ENCODE data around the gene MAP1LC3B. TPM values are rescaled to one million over a fixed set of nuclear protein-coding genes. Genes with fewer than 3 reads are reported as not detected.
A peak's percentile ranks its signal among the peaks of the same experiment; 100 is the strongest.

MAP1LC3B gene
- polyA plus RNA-seq (ENCODE audit: insufficient read length in 4 of 4) = 10 to 100 TPM; 73.3 to 82.8 (median 78.9) TPM

DNA sequence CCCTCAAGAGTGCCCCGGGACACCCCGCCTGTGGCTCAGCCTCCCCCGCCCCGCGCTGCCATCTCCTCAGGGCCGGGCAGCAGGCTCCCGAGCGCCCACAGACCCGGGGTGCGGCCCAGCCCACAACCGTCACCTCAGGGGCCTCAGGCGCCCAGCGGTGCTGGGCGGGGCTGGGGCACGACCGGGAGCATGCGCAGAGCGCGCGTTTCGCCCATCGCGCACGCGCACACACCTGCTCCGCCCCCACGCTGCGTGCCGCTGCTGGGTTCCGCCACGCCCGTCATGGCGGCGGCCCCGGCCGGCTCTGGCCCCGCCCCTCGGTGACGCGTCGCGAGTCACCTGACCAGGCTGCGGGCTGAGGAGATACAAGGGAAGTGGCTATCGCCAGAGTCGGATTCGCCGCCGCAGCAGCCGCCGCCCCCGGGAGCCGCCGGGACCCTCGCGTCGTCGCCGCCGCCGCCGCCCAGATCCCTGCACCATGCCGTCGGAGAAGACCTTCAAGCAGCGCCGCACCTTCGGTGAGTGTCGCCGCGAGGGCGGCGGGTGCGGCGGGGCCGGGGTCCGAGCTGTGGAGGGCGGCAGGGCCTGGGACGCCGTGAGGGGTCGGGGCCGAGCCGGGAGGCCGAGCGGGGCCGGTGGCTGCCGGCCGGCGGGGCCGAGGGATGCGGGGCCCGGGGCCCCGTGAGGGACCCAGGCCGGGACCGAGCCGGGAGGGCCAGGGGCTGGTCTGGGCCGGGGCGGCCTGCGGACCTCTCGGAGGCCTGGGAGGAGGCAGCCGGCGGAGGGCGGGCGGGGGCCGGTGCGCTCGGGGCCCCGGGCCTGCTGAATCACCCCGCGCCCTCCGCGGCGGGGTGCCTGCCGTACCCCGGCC, at the start of gene MAP1LC3B:
TSS of gene MAP1LC3B (plus strand) at position 387 of the 871 bp plus-strand sequence. CDS start at position 479, 92 bp downstream.
- DNase-seq (ENCODE audit: low read depth in 4 of 4, low spot score in 3 of 4) = peak; percentile 90 to 98 (median 92)

DNA sequence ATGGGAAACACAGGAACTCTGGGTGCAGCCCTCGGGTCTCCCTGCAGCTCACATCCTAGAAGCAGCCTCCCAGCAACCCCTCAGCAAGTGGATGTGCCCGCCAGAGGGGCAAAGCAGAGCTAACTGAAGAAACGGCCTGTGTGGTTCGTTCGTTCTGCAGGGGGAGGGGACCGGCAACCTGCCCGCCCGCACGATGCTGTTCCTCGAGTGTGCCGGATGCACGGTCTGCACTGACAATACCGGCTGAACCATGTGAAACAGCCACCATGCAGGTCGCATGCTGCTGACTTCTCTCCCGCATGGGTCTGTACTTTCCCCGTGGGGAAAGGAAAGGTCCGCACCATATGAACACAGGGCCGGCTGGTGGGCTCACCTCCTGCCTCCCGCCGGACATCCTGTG, 49.6 kb upstream of the MAP1LC3B start:
- no peak for DNase-seq (ENCODE audit: low read depth in 4 of 4, low spot score in 3 of 4)

DNA sequence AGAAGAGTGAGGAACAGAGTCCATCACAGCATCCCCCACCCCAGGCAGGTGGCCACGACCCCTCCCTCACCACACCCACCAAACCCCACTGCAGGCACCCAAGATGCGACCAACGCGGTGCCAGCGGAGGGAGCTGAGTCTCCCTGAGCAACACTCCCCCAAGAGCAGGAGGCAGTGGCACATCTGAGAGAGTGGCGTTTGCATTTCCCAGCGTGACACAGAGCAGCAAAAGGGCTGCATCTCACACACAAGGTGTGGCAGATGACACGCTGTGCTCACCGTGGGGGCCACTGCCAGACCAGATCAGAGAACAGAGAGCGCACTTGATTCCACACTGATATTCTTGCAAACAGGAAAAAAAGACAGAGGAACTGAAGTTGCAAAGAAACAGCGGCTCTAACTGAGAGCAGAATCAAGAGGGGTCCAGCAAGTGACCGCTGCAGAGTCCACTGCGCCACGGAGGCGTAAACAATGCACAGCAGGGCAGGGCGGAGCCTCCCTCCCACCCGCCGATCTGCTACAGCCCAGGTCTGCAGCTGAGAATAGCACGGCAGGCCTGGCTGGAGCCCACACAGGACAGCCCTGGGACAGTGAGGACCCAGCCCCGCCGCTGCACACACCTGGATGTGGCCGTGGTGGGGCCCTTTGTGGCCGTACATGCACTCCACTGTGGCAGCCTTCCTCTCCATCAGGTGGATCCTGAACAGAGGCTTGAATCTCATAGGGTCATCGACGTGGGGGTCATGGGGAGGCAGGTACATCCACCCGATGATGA, 49.0 kb upstream of the MAP1LC3B start:
- no peak for DNase-seq (ENCODE audit: low read depth in 4 of 4, low spot score in 3 of 4)

DNA sequence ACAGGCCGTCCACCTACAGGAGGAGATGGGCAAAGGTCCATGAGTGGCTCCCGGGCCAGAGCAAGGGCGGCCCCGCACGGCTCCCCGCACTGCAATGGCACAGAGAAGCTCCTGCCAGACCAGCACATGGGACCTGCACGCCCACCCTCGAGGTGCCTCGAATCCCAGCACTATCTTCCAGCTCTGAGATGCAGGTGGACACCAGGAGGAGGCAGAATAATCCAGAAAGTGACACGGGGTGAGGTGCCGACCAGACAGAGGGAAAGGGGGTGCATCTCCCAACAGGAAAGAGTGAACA, 48.4 kb upstream of the MAP1LC3B start:
- DNase-seq (ENCODE audit: low read depth in 4 of 4, low spot score in 3 of 4) = no peak

DNA sequence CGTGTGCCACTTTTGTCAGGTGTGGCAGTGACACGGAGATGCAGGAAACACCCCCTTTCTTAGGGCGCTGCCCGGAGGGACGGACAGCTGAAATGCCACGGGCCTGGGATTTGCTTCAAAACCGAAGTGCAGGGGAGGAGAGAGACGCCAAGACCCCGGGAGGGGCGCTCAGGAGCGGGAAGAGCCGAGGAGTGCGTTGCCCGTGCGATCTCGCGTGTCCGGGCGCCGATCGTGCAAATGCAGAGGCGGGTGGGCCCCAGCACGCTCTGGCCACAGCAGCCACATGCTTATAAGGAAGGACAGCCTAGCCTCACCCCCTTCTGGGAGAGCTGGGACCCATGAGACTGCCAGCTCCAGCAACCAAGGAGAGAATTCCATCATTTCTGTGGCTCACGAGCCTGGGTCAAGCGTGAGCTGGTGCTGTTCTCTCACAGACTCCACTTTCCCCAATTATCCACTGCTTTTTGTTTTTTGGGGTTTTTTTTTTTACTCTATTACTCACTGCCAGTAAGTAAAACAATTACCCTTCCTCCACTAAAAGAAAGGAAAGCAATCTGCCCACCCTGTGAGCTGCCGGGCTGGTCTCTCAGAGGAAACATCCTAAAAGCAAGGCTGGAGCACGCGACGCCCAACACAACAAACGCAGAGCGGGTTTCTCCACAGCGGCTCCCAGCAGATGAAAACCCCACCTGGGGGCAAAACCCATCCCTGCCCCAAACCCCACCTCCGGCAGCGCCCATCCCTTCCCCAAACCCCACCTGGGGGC, 47.8 kb upstream of the MAP1LC3B start:
- DNase-seq (ENCODE audit: low read depth in 4 of 4, low spot score in 3 of 4) = no peak

DNA sequence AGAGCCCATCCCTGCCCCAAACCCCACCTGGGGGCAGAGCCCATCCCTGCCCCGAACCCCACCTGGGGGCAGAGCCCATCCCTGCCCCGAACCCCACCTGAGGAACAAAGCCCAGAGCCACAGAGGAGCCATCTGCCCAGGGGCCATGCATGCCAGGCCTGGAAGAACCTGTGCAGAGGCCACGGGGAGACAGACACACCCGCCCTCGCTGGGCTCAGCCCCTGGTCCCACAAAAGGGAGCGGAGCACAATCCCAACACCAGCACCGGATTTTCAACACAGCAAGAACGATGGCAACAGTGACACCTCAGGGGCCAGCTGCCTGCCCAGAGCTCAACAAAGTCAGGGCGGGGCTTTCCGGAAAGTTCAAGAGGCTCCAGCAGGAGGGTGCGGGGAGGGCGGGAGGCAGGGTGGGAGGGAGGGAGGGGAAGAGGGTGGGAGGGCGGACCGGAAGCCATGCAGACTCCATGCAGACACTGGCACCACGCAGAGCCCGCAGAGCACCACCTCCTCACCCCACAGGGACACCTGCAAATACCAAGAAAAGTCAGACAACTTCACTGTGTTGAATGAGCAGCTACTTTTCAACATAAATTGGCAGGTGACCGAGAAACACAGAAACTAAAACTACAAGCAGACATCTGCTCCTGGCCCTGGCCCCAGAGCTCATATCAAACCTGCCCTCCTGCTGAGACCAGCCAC, 47.1 kb upstream of the MAP1LC3B start:
- DNase-seq (ENCODE audit: low read depth in 4 of 4, low spot score in 3 of 4) = no peak

DNA sequence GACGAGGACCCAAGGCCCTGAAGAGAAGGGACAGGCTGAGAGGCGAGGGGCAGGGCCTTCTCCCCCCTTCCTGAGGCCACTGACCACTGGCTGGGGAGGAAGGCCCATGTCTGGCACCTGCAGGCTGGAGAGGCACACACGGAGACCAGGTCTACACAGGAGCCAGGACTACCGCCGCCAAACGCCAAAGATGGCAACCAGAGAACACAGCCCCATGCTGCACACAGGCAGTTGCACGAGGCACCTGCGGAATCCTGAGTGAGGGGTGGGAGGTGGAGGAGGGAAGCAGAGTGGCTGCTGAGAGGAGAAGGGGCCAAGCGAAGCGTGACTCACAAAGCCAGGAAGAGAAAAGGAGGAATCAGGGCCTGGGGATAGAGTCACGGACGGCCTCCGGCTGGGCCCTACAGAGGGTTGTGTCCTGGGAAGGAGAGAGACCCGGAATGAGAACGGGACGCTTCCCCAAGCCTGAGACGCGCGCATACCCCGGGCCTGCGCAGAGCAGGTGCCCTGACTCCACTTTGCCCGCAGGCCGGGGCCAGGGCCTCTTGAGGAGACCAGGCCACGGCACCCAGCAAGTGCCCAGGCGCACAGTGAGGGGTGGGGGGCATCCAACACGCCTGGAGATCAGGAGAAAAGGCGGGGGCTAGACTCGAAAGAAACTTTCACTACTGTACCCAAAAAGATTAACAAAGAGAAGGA, 46.3 kb upstream of the MAP1LC3B start:
- DNase-seq (ENCODE audit: low read depth in 4 of 4, low spot score in 3 of 4) = no peak

DNA sequence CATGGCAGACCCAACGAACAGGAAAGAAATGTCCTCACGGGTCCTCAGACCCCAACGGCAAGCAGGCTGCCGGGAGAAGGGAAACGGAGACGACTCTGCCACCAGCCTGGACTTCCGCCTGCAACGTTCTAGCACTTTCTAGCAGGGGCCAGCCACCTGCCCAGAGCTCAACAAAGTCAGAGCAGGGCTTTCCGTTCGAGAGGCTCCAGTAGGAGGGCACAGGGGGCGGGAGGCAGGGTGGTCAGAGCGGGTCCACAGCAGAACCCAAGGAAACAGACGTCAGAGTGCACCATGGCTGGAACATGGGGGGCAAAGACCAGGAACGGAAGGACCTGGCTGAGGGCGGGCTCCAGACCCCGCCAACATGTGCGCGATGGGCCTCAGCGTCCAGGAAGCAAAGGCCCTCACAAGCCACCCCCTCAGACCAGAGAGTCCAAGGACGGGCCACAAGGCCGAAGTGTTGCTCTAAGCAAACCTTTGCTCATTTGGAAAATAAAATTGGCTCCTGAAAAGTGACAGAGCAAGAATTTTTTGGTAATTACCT, 45.5 kb upstream of the MAP1LC3B start:
- no peak for DNase-seq (ENCODE audit: low read depth in 4 of 4, low spot score in 3 of 4)

DNA sequence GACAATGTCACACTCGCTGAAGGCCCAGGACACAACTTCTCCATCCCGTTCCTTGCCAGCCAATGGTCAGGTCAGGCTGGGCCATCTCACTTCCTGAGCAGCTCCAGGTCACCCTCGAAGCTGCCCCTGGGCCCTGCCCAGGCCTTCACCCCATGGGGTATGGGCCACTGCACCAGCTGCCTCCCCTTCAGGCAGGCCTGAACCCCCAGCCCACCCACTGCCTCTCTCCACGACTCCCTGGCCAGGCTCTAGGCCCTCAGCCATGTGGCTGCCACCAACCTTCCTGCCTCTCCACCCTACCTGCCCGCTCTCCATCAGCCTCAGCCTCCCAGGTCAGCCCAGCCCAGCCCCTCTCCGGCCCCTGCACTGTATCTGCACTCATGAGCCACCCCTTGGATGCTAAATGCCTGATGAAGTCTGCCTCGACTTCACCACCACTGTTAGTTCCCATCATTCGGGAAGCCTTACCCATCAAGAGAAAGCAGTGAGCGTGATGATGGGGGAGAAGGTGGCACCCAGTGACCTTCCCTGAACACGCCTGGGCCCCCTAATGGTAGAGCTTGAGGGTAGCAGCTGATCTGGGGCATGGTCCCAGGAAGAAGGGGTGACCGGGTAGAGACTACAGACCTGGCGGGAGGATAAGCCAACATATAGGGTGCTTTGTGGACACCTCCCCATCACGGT, 44.1 kb upstream of the MAP1LC3B start:
- DNase-seq (ENCODE audit: low read depth in 4 of 4, low spot score in 3 of 4) = no peak

DNA sequence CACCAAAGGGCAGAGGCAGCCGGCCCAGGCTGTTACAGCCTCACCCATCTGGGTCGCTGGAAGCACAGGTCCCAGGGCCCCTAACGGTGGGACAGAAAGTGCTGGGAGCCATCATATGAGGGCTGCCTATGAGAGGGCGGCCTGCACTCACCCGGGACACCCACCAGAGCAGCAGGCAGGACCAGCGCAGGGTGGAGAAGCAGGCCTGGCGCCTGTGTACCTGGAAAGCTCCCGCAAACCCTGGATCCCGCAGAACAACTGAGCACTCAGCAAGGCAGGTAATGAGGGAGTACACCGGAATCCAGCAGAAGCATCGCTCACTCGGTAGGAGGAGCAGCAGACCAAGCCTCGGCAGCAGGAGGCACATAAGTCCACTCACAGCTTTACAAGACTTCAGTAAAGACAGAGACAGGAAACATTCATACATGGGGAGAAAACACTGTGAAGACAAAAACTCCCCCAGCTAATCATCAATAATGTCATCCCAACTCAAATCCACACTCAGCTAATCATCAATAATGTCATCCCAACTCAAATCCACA, 43.4 kb upstream of the MAP1LC3B start:
- DNase-seq (ENCODE audit: low read depth in 4 of 4, low spot score in 3 of 4) = no peak

DNA sequence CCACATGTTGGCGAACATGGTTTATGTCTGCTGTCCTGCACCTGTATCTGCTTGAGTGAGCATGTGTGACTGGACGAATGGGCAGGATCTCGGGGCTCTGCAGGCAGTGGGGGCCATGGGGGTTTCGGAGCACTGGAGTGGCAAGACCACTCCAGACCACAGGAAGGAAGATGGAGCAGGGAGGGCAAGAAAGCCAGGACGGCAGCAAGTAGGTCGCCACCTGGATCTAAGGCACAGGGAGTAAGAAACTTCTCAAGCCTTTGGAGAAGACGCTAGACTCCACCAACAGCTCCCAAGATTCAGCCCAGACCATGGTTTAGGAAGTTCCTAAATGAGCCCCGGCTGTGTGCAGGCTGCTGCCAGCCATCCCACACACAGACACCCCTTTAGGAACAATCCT, 42.1 kb upstream of the MAP1LC3B start:
- DNase-seq (ENCODE audit: low read depth in 4 of 4, low spot score in 3 of 4) = no peak

DNA sequence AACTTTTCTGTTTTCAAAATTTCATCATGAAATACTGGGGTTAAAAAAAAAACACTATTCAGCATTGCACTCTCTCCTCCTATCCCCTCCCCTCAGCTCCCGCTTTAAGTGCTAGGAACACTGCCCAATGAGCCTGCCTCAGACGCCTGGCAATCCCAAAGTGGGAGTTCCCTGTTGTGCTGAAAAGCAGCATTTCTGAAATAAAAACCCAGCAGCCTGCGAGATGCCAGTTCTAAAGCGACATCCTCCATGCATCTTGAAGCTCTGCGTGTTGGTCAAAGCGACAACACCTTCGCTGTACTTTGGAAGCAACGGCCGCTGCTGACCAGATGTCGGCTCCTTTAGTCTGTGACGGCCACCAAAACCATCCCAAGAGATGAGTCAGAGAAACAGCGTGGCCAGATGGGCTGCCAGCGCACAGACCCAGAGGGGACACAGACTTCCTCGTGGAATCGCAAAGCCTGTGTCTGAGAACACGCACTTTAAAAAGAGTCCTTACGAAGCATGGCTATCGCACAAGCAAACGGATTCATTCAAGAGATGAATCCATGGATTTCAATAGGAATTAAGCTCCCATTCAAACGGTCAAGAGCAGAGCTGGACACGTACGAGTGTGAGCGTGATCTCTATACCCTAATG, 41.3 kb upstream of the MAP1LC3B start:
- no peak for DNase-seq (ENCODE audit: low read depth in 4 of 4, low spot score in 3 of 4)

DNA sequence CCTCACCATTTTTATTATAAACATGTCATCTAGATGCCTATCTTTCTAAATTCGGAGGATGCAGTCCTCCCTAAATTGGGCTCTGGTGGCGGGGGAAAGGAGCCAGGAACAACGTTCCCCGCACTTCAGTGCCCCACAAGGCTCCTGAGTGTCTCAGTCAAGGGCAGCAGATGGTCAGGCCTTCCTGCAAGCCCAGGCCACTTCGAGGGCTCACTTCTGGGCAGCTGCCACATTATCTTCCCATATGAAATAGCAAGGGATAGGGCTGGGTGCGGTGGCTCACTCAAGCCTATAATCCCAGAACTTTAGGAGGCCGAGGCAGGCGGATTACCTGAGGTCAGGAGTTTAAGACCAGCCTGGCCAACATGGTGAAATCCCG, 40.8 kb upstream of the MAP1LC3B start:
- no peak for DNase-seq (ENCODE audit: low read depth in 4 of 4, low spot score in 3 of 4)

DNA sequence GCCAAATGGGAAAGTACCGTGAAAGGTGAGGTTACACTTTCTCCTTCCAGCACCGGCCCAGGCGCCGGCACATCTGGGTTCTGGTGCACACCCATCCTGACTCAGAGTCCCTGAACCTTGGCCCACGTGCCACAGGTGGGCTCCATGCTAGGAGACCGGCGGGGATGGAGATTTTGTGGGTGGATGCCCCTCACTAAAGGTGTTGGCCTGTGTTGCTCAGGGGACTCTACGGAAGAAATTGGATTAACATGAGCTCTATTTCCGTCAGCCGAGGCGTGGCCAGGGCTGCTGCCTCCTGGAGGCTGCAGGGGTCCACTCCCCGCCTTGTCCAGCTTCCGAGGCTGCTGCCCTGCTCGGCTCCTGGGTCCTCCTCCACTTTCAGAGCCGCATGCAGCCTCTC, 39.3 kb upstream of the MAP1LC3B start:
- no peak for DNase-seq (ENCODE audit: low read depth in 4 of 4, low spot score in 3 of 4)

DNA sequence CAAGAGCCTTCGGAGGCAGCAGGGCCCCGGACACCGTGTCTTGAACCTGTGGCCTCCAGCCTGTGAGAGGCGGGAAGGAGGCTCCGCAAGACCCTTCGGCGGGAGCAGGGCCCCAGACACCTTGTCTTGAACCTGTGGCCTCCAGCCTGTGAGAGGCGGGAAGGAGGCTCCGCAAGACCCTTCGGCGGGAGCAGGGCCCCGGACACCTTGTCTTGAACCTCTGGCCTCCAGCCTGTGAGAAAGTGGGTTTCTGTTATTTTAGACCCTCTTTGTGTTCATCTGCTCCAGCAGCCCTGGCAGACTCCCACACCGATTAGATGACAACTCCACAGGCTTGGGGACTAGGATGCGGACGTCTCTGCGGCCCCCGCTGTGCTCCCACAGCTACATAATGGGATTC, 38.5 kb upstream of the MAP1LC3B start:
- DNase-seq (ENCODE audit: low read depth in 4 of 4, low spot score in 3 of 4) = no peak

DNA sequence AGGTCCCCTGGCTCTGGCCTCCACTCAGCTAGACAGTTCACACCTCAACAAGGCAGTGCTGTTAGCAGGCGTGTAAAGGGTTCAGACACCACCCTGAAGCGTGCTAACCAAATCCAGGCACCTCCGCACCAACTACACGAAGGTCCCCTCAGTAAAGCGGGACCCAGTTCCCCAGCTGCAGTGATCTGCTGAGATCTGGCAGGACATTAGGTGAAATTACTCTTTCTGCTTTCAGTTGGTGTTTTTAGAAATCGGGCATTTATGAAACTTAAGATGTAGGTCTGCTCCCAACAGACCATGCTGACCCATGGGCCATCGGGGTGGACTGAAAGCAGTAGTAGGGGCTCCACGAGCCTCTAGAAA, 35.7 kb upstream of the MAP1LC3B start:
- DNase-seq (ENCODE audit: low read depth in 4 of 4, low spot score in 3 of 4) = no peak

DNA sequence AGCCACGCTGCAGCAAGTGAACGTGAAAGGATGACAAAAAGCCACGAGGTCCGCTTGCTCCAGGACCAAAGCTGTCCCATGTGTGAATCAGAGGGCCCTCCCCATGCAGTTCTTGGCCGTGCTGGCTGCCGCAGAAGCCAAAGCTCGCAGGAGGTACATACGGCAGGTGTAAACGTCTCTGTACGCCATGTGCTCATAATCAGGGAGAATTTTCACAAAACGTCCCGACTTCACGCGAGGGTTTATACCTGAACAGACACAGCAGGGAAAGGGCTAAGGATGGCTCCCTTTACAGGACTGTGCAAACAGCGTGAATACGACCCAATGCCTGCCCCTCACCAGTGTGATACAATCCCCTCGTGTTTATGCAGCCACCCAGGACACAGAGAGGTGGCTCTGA, 33.9 kb upstream of the MAP1LC3B start:
- no peak for DNase-seq (ENCODE audit: low read depth in 4 of 4, low spot score in 3 of 4)

DNA sequence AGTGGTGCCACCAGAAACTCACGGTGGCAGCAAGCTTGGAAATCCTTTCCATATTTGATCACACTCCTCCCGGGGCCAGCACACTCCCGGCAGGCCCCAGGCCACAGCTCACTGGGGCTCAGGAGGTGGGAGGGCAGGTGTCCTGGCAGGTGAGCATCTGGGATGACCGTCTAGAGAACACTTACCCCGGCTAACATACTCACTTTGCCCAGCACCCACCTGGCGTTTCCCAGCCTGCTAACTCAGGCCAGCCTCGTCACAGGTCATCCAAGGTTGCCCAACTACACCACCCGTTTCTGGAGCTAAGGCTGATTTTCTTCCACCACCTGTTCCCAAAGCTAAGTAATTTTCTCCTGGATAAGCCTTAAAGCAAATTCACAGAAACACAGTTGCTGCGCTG, 33.4 kb upstream of the MAP1LC3B start:
- no peak for DNase-seq (ENCODE audit: low read depth in 4 of 4, low spot score in 3 of 4)

DNA sequence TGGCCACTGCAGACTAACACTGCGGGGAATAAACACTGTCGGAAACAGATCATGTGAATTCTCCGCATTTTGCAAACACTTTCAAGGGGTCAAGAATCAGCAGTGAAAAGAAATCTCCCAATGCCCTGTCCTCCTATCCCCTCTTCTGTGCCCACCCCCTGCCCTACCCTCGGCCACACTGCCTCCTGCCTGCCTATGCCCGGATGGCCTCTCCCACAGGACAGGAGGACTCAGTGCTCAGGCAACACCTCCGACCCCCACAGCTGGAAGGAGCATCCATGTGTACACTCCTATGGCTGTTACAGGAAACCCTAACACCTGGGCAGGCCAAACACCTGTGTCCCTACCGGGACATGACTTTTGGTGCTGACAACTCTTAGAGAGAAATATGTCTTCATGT, 33.0 kb upstream of the MAP1LC3B start:
- DNase-seq (ENCODE audit: low read depth in 4 of 4, low spot score in 3 of 4) = no peak

All from right renal pelvis (tissue), 4 donors.